ENCODE results near the gene KLF17.

The KLF17 gene

GRCh38 chr1:44090429-44091252 is 28.0 kb upstream of the KLF17 start:
- DNase-seq (ENCODE audit: low read depth): no peak

GRCh38 chr1:44094047-44094446 is 24.6 kb upstream of the KLF17 start:
- no peak for TF ChIP-seq CTCF (IDR thresholded peaks at IDR 0.05; ENCODE audit: insufficient read depth, low read depth, low read length, missing control alignments)
- H3K4me3 ChIP-seq (ENCODE audit: low read depth, low read length): no peak overlapping the region
- no peak for DNase-seq (ENCODE audit: low read depth)

More at GRCh38 chr1:44090429-44091252, 28.0 kb upstream of the KLF17 start:
- no peak for TF ChIP-seq CTCF (IDR thresholded peaks at IDR 0.05; ENCODE audit: insufficient read depth, low read depth, low read length, missing control alignments)
- H3K4me3 ChIP-seq (ENCODE audit: low read depth, low read length): no peak overlapping the region

- no peak for DNase-seq (ENCODE audit: low read depth)
- H3K4me3 ChIP-seq (ENCODE audit: low read depth, low read length): no peak overlapping the region
- no peak for TF ChIP-seq CTCF (IDR thresholded peaks at IDR 0.05; ENCODE audit: insufficient read depth, low read depth, low read length, missing control alignments)
These were observed 18.3 kb upstream of the KLF17 start for GRCh38 chr1:44100183-44100868.

- no peak for DNase-seq (ENCODE audit: low read depth)
- no peak overlapping the region for H3K4me3 ChIP-seq (ENCODE audit: low read depth, low read length)
- no peak for TF ChIP-seq CTCF (IDR thresholded peaks at IDR 0.05; ENCODE audit: insufficient read depth, low read depth, low read length, missing control alignments)
These were observed 17.3 kb upstream of the KLF17 start for GRCh38 chr1:44101328-44101727.

GRCh38 chr1:44103270-44104131 is 15.1 kb upstream of the KLF17 start:
- no peak for TF ChIP-seq CTCF (IDR thresholded peaks at IDR 0.05; ENCODE audit: insufficient read depth, low read depth, low read length, missing control alignments)
- no peak for DNase-seq (ENCODE audit: low read depth)
- no peak overlapping the region for H3K4me3 ChIP-seq (ENCODE audit: low read depth, low read length)

- no peak overlapping the region for H3K4me3 ChIP-seq (ENCODE audit: low read depth, low read length)
- DNase-seq (ENCODE audit: low read depth): no peak
- no peak for TF ChIP-seq CTCF (IDR thresholded peaks at IDR 0.05; ENCODE audit: insufficient read depth, low read depth, low read length, missing control alignments)
These were observed 12.8 kb upstream of the KLF17 start for GRCh38 chr1:44105810-44106209.

Data from GM12865 (cell line).